ENCODE data around the gene CDHR1.

CDHR1 gene

GRCh38 chr10:84184517-84184916, 9.8 kb upstream of the CDHR1 start:
- no peak for DNase-seq (ENCODE audit: low spot score)
- Histone ChIP-seq H3K27ac (no peak overlapping the region), H3K4me3 (no peak overlapping the region)
- TF ChIP-seq CTCF (IDR thresholded peaks at IDR 0.05) = no peak

GRCh38 chr10:84185526-84186175, 8.7 kb upstream of the CDHR1 start:
- DNase-seq (ENCODE audit: low spot score) = no peak
- H3K27ac ChIP-seq = no peak overlapping the region
- no peak for TF ChIP-seq CTCF (IDR thresholded peaks at IDR 0.05)
- H3K4me3 ChIP-seq = no peak overlapping the region

GRCh38 chr10:84188815-84189214, 5.5 kb upstream of the CDHR1 start:
- TF ChIP-seq CTCF (IDR thresholded peaks at IDR 0.05) = no peak
- Histone ChIP-seq H3K27ac (no peak overlapping the region), H3K4me3 (no peak overlapping the region)
- no peak for DNase-seq (ENCODE audit: low spot score)

GRCh38 chr10:84190621-84191020, 3.7 kb upstream of the CDHR1 start:
- TF ChIP-seq CTCF (IDR thresholded peaks at IDR 0.05) = no peak
- Histone ChIP-seq H3K27ac (no peak overlapping the region), H3K4me3 (no peak overlapping the region)
- DNase-seq (ENCODE audit: low spot score) = no peak

GRCh38 chr10:84191106-84191505, 3.2 kb upstream of the CDHR1 start:
- TF ChIP-seq CTCF (IDR thresholded peaks at IDR 0.05) = no peak
- no peak for DNase-seq (ENCODE audit: low spot score)
- H3K27ac ChIP-seq = no peak overlapping the region
- no peak overlapping the region for H3K4me3 ChIP-seq

- no peak overlapping the region for H3K4me3 ChIP-seq
- no peak for TF ChIP-seq CTCF (IDR thresholded peaks at IDR 0.05)
- no peak overlapping the region for H3K27ac ChIP-seq
- no peak for DNase-seq (ENCODE audit: low spot score)
Observed at GRCh38 chr10:84193327-84193726, 1.0 kb upstream of the CDHR1 start.

- DNase-seq (ENCODE audit: low spot score) = no peak
- peak overlapping the region; percentile 65 for H3K4me3 ChIP-seq
- TF ChIP-seq CTCF (IDR thresholded peaks at IDR 0.05) = no peak
- no peak overlapping the region for H3K27ac ChIP-seq
Observed at GRCh38 chr10:84193846-84194423, 402 bp upstream of the CDHR1 start.
